SK-N-SH (cell line): ENCODE measurements around the gene PARP11. TPM values are rescaled to one million over a fixed set of nuclear protein-coding genes. Genes with fewer than 3 reads are reported as not detected.

Experiments used
- CTCF ChIA-PET: fragments of 300-600, 350-600 bp; formaldehyde crosslinking; extraction: SDS; loops from one replicate; lab custom pipeline; 2021; lab: Yijun Ruan, JAX
- POLR2A ChIA-PET: fragments of 350-600 bp; sonication (Branson Sonifier 250); formaldehyde crosslinking; extraction: SDS; loops from one replicate; lab custom pipeline; 2020; ENCODE audit warnings: antibody characterized with exemption, inconsistent platforms; lab: Yijun Ruan, JAX
- DNase-seq: peaks from one replicate; pipeline ENCODE4 v3.0.0; 2012
- H2AFZ ChIP-seq: fragments of 200-600 bp; sonication (generic); 2 replicates; pipeline ENCODE4 v1.8.1; 2016; ENCODE audit warnings: antibody characterized with exemption, mild to moderate bottlenecking, low read depth
- H3F3A ChIP-seq: fragments of 200-600 bp; sonication (generic); replicated peaks from 2 replicates; pipeline ENCODE3; 2016; ENCODE audit warnings: antibody characterized with exemption, mild to moderate bottlenecking; ENCODE audit not compliant: insufficient read depth
- H3K27ac ChIP-seq, 2 experiments: fragments of 200-500 bp in 1 of 2; fragments of 200-600 bp in 1 of 2; sonication (Bioruptor generic) in 1 of 2; sonication (generic), shearing (Covaris generic) in 1 of 2; 2 replicates each; pipeline versions ENCODE4 v1.5.1 to v1.6.1; 2014 to 2016; ENCODE audit warnings: low read depth in 2 of 2, inconsistent platforms in 1 of 2, low read length in 1 of 2, mild to moderate bottlenecking in 1 of 2, mixed read lengths in 1 of 2
- H3K27me3 ChIP-seq: fragments of 200-600 bp; sonication (generic), shearing (Covaris generic); 2 replicates; pipeline ENCODE4 v1.6.1; 2016; ENCODE audit warnings: mixed run types; ENCODE audit not compliant: insufficient read depth
- H3K36me3 ChIP-seq, 2 experiments: fragments of 200-500 bp in 1 of 2; fragments of 200-600 bp in 1 of 2; sonication (Bioruptor generic) in 1 of 2; sonication (generic) in 1 of 2; replicated peaks in 1 of 2; 2 replicates each; pipeline versions ENCODE3 to v1.5.1; 2014 to 2016; ENCODE audit warnings: low read length in 1 of 2, mild to moderate bottlenecking in 1 of 2; ENCODE audit not compliant: insufficient read depth in 2 of 2, control insufficient read depth in 1 of 2
- H3K4me1 ChIP-seq, 2 experiments: fragments of 200-500 bp in 1 of 2; fragments of 200-600 bp in 1 of 2; sonication (Bioruptor generic) in 1 of 2; sonication (generic), shearing (Covaris generic) in 1 of 2; 2 replicates each; pipeline versions ENCODE4 v1.5.1 to v1.6.1; 2014 to 2016; ENCODE audit warnings: low read depth in 1 of 2, low read length in 1 of 2, mixed run types in 1 of 2; ENCODE audit not compliant: insufficient read depth in 2 of 2, control insufficient read depth in 1 of 2
- H3K4me2 ChIP-seq: fragments of 200-600 bp; sonication (generic), shearing (Covaris generic); 2 replicates; pipeline ENCODE4 v1.6.1; 2017; ENCODE audit warnings: mixed run types
- H3K4me3 ChIP-seq, 2 experiments: fragments of 200-500 bp in 1 of 2; fragments of 200-600 bp in 1 of 2; sonication (Bioruptor generic) in 1 of 2; sonication (generic), shearing (Covaris generic) in 1 of 2; 2 replicates each; pipeline versions ENCODE4 v1.5.1 to v1.8.1; 2014 to 2016; ENCODE audit warnings: low read depth in 2 of 2, inconsistent platforms in 1 of 2, low read length in 1 of 2, mild to moderate bottlenecking in 1 of 2, mixed read lengths in 1 of 2, moderate library complexity in 1 of 2
- H3K79me2 ChIP-seq: fragments of 200-600 bp; sonication (generic); 2 replicates; pipeline ENCODE4 v1.8.1; 2017; ENCODE audit warnings: mild to moderate bottlenecking; ENCODE audit not compliant: insufficient read depth
- H3K9ac ChIP-seq: fragments of 200-600 bp; sonication (generic); 2 replicates; pipeline ENCODE4 v1.6.1; 2017; ENCODE audit warnings: mixed run types
- H3K9me2 ChIP-seq: fragments of 200-600 bp; sonication (generic); 2 replicates; pipeline ENCODE4 v1.6.1; 2017; ENCODE audit warnings: mixed run types
- H3K9me3 ChIP-seq: fragments of 200-600 bp; sonication (generic); 2 replicates; pipeline ENCODE4 v1.6.1; 2017; ENCODE audit warnings: mixed run types, mild to moderate bottlenecking, moderate library complexity
- H4K20me1 ChIP-seq: fragments of 200-600 bp; sonication (generic); 2 replicates; pipeline ENCODE4 v1.6.1; 2017; ENCODE audit warnings: mild to moderate bottlenecking, mixed run types; ENCODE audit not compliant: insufficient read depth
- CHD2 ChIP-seq: fragments of 150-350 bp; IDR thresholded peaks from 2 replicates; pipeline ENCODE4 v1.6.1; 2018; ENCODE audit warnings: low read length; ENCODE audit not compliant: partially characterized antibody
- CTCF ChIP-seq: fragments of 200-600 bp; sonication (generic); IDR thresholded peaks from 2 replicates; pipeline ENCODE4 v1.6.1; 2017; ENCODE audit warnings: antibody characterized with exemption, mild to moderate bottlenecking, moderate library complexity
- ELF1 ChIP-seq: IDR thresholded peaks from 2 replicates; pipeline ENCODE4 v1.4.0; 2012
- EP300 ChIP-seq, 2 experiments: IDR thresholded peaks; 2 replicates each; pipeline versions ENCODE4 v1.4.0 to v1.6.1; 2012; ENCODE audit warnings: borderline replicate concordance in 1 of 2, low read depth in 1 of 2, low read length in 1 of 2
- GATA2 ChIP-seq: sonication (generic); formaldehyde crosslinking; IDR thresholded peaks from 2 replicates; pipeline ENCODE4 v1.5.0; 2020; ENCODE audit warnings: mild to moderate bottlenecking, missing genetic modification reagents
- IRF3 ChIP-seq: fragments of 150-350 bp; IDR thresholded peaks from 2 replicates; pipeline ENCODE4 v1.6.1; 2016; ENCODE audit warnings: mild to moderate bottlenecking, low read depth, low read length
- JUND ChIP-seq: IDR thresholded peaks from 2 replicates; pipeline ENCODE4 v1.4.0; 2012
- NRF1 ChIP-seq: IDR thresholded peaks from 2 replicates; pipeline ENCODE4 v1.6.1; 2012; ENCODE audit warnings: low read depth, mild to moderate bottlenecking, low read length
- PBX3 ChIP-seq: IDR thresholded peaks from 2 replicates; pipeline ENCODE4; 2012
- REST ChIP-seq: IDR thresholded peaks from 2 replicates; pipeline ENCODE4 v1.6.1; 2012; ENCODE audit warnings: mild to moderate bottlenecking, low read depth, low read length, moderate library complexity
- SIN3A ChIP-seq: IDR thresholded peaks from 2 replicates; pipeline ENCODE4 v1.6.1; 2012; ENCODE audit warnings: low read depth, mild to moderate bottlenecking, low read length, moderate library complexity, borderline replicate concordance
- TEAD4 ChIP-seq: IDR thresholded peaks from 2 replicates; pipeline ENCODE4 v1.4.0; 2012; ENCODE audit warnings: mild to moderate bottlenecking, borderline replicate concordance; ENCODE audit not compliant: insufficient read depth
- YY1 ChIP-seq: IDR thresholded peaks from 2 replicates; pipeline ENCODE4 v1.4.0; 2012; ENCODE audit warnings: low read depth, mild to moderate bottlenecking
- WGBS: methylation state at CpG from one replicate; pipeline ENCODE4 v1.1.6; 2017; ENCODE audit warnings: low lambda C conversion rate; 5-methylcytosine and 5-hydroxymethylcytosine counted together
- polyA plus RNA-seq, 3 experiments: library from polyadenylated mRNA; depleted of rRNA; stranded (reverse); fragments of >200 nt; gene quantifications; 2 replicates each; pipeline ENCODE4 v1.2.3, GENCODE V29; 2012

Gene PARP11
- polyA plus RNA-seq, 1 of the 3 experiments (the other 2 are of a cell fraction), result 1.8 TPM

GRCh38 chr12:3882406-3882805 is 9.2 kb upstream of the PARP11 start:
- ChIA-PET CTCF (interaction anchor here (0.6 to 9.6 kb wide), 5 partner anchors 10 to 579 kb away, joined by 3 to 193 read pairs (median 3); no protein-coding TSS in a partner anchor), POLR2A (interaction anchor here (0.7 kb wide), 1 partner anchor 160 kb away, joined by 3 read pairs; no protein-coding TSS in a partner anchor)
- Histone ChIP-seq H3K4me2 (no peak overlapping the region), H3K9me3 (no peaks in the 10 kb centered on the region), H3K4me1 (no peaks in the 10 kb centered on the region; a peak in 1 of 4 replicates), H3K9me2 (no peaks in the 10 kb centered on the region), H3K27me3 (peaks cover 51% of the 10 kb centered on the region), H4K20me1 (no peaks in the 10 kb centered on the region), H3F3A (no peaks in the 10 kb centered on the region), H3K4me3 (no peak overlapping the region), H2AFZ (no peak overlapping the region), H3K27ac (no peak overlapping the region), H3K79me2 (no peaks in the 10 kb centered on the region), H3K9ac (no peak overlapping the region), H3K36me3 (no peaks in the 10 kb centered on the region)
- DNase-seq, result no peak
- TF ChIP-seq JUND, result no peak
- TF ChIP-seq GATA2 (CRISPR knock-in tag), result no peak
- TF ChIP-seq ELF1, result no peak
- no peak for TF ChIP-seq YY1
- no peak for TF ChIP-seq IRF3
- TF ChIP-seq PBX3, result no peak
- TF ChIP-seq CHD2, result no peak
- no peak for TF ChIP-seq EP300 (IDR thresholded peaks at IDR 0.05; ENCODE audit: borderline replicate concordance in 1 of 2, low read depth in 1 of 2, low read length in 1 of 2)
- TF ChIP-seq CTCF, result no peak
- no peak for TF ChIP-seq NRF1
- no peak for TF ChIP-seq SIN3A
- WGBS, result 0% methylated on average over 4 of the region's 4 CpGs

GRCh38 chr12:3881281-3881950 is 8.2 kb upstream of the PARP11 start:
- CTCF ChIA-PET, result interaction anchor here (0.6 to 9.6 kb wide), 6 partner anchors 15 to 578 kb away, joined by 3 to 193 read pairs (median 3); no protein-coding TSS in a partner anchor
- 11% methylated on average over 11 of the region's 11 CpGs for WGBS
- H3K4me2 ChIP-seq, result no peak overlapping the region
- no peaks in the 10 kb centered on the region for H3F3A ChIP-seq
- POLR2A ChIA-PET, result no interaction called here
- no peak for DNase-seq
- H3K79me2 ChIP-seq, result no peaks in the 10 kb centered on the region
- H3K27me3 ChIP-seq, result peaks cover 48% of the 10 kb centered on the region
- no peak overlapping the region for H3K27ac ChIP-seq
- H2AFZ ChIP-seq, result no peak overlapping the region
- H3K36me3 ChIP-seq, result no peaks in the 10 kb centered on the region
- H3K9me3 ChIP-seq, result no peaks in the 10 kb centered on the region
- TF ChIP-seq REST (no peak), IRF3 (no peak), TEAD4 (no peak)
- no peak overlapping the region for H3K4me3 ChIP-seq
- H3K9me2 ChIP-seq, result no peaks in the 10 kb centered on the region
- no peak overlapping the region for H3K9ac ChIP-seq
- H3K4me1 ChIP-seq, result no peaks in the 10 kb centered on the region; a peak in 1 of 4 replicates
- H4K20me1 ChIP-seq, result no peaks in the 10 kb centered on the region
